Measurements from ENCODE around the gene RAB40C. TPM values are rescaled to one million over a fixed set of nuclear protein-coding genes. Genes with fewer than 3 reads are reported as not detected.

RAB40C gene
- polyA plus RNA-seq, 1 donor (not counting 4 experiments of a cell fraction or from before 2014, with no cell fraction given), result 4.0 TPM

GRCh38 chr16:557463-558297 is 32.2 kb upstream of the RAB40C start:
- no peak overlapping the region for H3K4me3 ChIP-seq (ENCODE audit: control insufficient read depth in 2 of 3, extremely low read depth in 1 of 3, insufficient read depth in 2 of 3, low read depth in 1 of 3, low read length in 3 of 3)
- H3K27ac ChIP-seq (ENCODE audit: control insufficient read depth, insufficient read depth, low read length), result no peak overlapping the region
- H3K9ac ChIP-seq (ENCODE audit: control insufficient read depth, extremely low read depth, insufficient read depth, low read length), result no peak overlapping the region
- dilution Hi-C loops (cut with MboI; ENCODE audit: extremely low pct_ligation_motif_present, low sequenced_read_pairs), result no loop called here
- H2AFZ ChIP-seq (ENCODE audit: control insufficient read depth, low read length), result no peak overlapping the region
- H3K9me3 ChIP-seq (ENCODE audit: control insufficient read depth, low read depth, low read length), result no peaks in the 10 kb centered on the region
- H3K36me3 ChIP-seq (ENCODE audit: control insufficient read depth in 2 of 2, extremely low read depth in 1 of 2, insufficient read depth in 2 of 2, low read length in 2 of 2), result peaks cover 3 to 4% of the 10 kb centered on the region in 2 experiments
- peaks cover 50% of the 10 kb centered on the region for H3K27me3 ChIP-seq (ENCODE audit: control insufficient read depth, extremely low read depth, insufficient read depth, low read length)
- peaks cover 12% of the 10 kb centered on the region for H3K4me1 ChIP-seq (ENCODE audit: control insufficient read depth, extremely low read depth, insufficient read depth, low read length)
- FAIRE-seq (no peak), DNase-seq (ENCODE audit: low read depth, low spot score) (no peak)
- H4K20me1 ChIP-seq (ENCODE audit: control insufficient read depth, extremely low read depth, insufficient read depth, low read length), result no peaks in the 10 kb centered on the region
- H3K79me2 ChIP-seq (ENCODE audit: control insufficient read depth, insufficient read depth, low read length), result no peaks in the 10 kb centered on the region
- TF ChIP-seq CTCF (optimal IDR thresholded peaks at IDR 0.05 in 1 of 3, IDR thresholded peaks at IDR 0.05 in 1 of 3, conservative IDR thresholded peaks at IDR 0.05 in 1 of 3; ENCODE audit: extremely low read depth in 1 of 3, insufficient read depth in 2 of 3, low read length in 3 of 3), result no peak
- TF ChIP-seq EZH2 (IDR thresholded peaks at IDR 0.05; ENCODE audit: low read length), result no peak
- no peak overlapping the region for H3K4me2 ChIP-seq (ENCODE audit: control insufficient read depth, extremely low read depth, insufficient read depth, low read depth, low read length)
- H3K9me1 ChIP-seq (ENCODE audit: control insufficient read depth, extremely low read depth, insufficient read depth, low read length), result no peaks in the 10 kb centered on the region

- dilution Hi-C loops (cut with MboI; ENCODE audit: extremely low pct_ligation_motif_present, low sequenced_read_pairs), result no loop called here
Observed at GRCh38 chr16:558298-559020, 31.4 kb upstream of the RAB40C start.

More at GRCh38 chr16:558298-559020, 31.4 kb upstream of the RAB40C start:
- H3K36me3 ChIP-seq (ENCODE audit: control insufficient read depth in 2 of 2, extremely low read depth in 1 of 2, insufficient read depth in 2 of 2, low read length in 2 of 2), result peaks cover 2 to 3% of the 10 kb centered on the region in 2 experiments
- peaks cover 12% of the 10 kb centered on the region for H3K4me1 ChIP-seq (ENCODE audit: control insufficient read depth, extremely low read depth, insufficient read depth, low read length)
- DNase-seq (ENCODE audit: low read depth, low spot score), result no peak
- H4K20me1 ChIP-seq (ENCODE audit: control insufficient read depth, extremely low read depth, insufficient read depth, low read length), result no peaks in the 10 kb centered on the region
- H3K4me2 ChIP-seq (ENCODE audit: control insufficient read depth, extremely low read depth, insufficient read depth, low read depth, low read length), result no peak overlapping the region
- no peaks in the 10 kb centered on the region for H3K9me1 ChIP-seq (ENCODE audit: control insufficient read depth, extremely low read depth, insufficient read depth, low read length)
- FAIRE-seq, result no peak
- no peaks in the 10 kb centered on the region for H3K9me3 ChIP-seq (ENCODE audit: control insufficient read depth, low read depth, low read length)
- H3K79me2 ChIP-seq (ENCODE audit: control insufficient read depth, insufficient read depth, low read length), result no peaks in the 10 kb centered on the region
- TF ChIP-seq EZH2 (IDR thresholded peaks at IDR 0.05; ENCODE audit: low read length), result no peak
- peaks cover 50% of the 10 kb centered on the region for H3K27me3 ChIP-seq (ENCODE audit: control insufficient read depth, extremely low read depth, insufficient read depth, low read length)
- no peak overlapping the region for H3K4me3 ChIP-seq (ENCODE audit: control insufficient read depth in 2 of 3, extremely low read depth in 1 of 3, insufficient read depth in 2 of 3, low read depth in 1 of 3, low read length in 3 of 3)
- H2AFZ ChIP-seq (ENCODE audit: control insufficient read depth, low read length), result no peak overlapping the region
- no peak overlapping the region for H3K9ac ChIP-seq (ENCODE audit: control insufficient read depth, extremely low read depth, insufficient read depth, low read length)
- H3K27ac ChIP-seq (ENCODE audit: control insufficient read depth, insufficient read depth, low read length), result no peak overlapping the region

Data from keratinocyte (primary cell).